Esophagus squamous epithelium (tissue), 4 donors: ENCODE measurements around the gene DDX23.

ENCODE experiments used
- POLR2A ChIP-seq, 4 donors: fragments of 450-650 bp; IDR thresholded peaks; one replicate each; pipeline ENCODE4 v1.6.1; 2017; ENCODE audit warnings: antibody characterized with exemption in 4 of 4, mild to moderate bottlenecking in 4 of 4, moderate library complexity in 3 of 4
- TF ChIP-seq, protein P1 (sequence below), 6 experiments: fragments of 450-650 bp in 4 of 6; fragments of 200-600 bp in 2 of 6; sonication (generic) in 2 of 6; IDR thresholded peaks; one replicate each; pipeline ENCODE4 v1.5.1; 2016 to 2019; ENCODE audit warnings: antibody characterized with exemption in 6 of 6, mild to moderate bottlenecking in 4 of 6, moderate library complexity in 4 of 6

DNA sequence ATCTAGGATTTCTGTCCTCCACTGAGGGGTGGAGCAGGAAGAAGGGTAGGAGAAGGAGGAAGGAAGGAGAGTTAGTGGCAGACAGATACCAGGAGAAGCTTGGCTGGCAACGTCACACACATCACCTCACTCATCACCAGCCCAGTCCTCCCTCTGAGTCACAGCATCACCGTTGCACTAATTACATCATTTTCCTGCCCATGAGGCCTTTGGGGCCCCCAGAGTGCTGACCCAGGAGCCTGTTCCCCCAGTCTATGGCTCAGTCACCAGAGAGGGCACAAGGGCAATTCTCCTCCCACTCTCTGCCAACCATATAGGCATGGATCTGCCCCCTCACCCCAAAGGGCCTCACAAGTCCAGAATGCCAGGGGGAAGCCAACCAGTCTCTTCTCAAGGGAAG is 9.1 kb upstream of the DDX23 start:
- TF ChIP-seq POLR2A (IDR thresholded peaks at IDR 0.05): no peak
- TF ChIP-seq, protein P1, sequence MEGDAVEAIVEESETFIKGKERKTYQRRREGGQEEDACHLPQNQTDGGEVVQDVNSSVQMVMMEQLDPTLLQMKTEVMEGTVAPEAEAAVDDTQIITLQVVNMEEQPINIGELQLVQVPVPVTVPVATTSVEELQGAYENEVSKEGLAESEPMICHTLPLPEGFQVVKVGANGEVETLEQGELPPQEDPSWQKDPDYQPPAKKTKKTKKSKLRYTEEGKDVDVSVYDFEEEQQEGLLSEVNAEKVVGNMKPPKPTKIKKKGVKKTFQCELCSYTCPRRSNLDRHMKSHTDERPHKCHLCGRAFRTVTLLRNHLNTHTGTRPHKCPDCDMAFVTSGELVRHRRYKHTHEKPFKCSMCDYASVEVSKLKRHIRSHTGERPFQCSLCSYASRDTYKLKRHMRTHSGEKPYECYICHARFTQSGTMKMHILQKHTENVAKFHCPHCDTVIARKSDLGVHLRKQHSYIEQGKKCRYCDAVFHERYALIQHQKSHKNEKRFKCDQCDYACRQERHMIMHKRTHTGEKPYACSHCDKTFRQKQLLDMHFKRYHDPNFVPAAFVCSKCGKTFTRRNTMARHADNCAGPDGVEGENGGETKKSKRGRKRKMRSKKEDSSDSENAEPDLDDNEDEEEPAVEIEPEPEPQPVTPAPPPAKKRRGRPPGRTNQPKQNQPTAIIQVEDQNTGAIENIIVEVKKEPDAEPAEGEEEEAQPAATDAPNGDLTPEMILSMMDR (IDR thresholded peaks at IDR 0.05): no peak
